ENCODE data around the gene CRIM1. TPM values are rescaled to one million over a fixed set of nuclear protein-coding genes. Genes with fewer than 3 reads are reported as not detected.
A peak's percentile ranks its signal among the peaks of the same experiment; 100 is the strongest.

CRIM1 gene
- total RNA-seq, 5 donors from 2014 or later (not counting 1 experiment from before 2014, with no cell fraction given), result 2.0 to 5.8 (median 4.2) TPM

- Mint-ChIP-seq H3K27ac (no peak overlapping the region), H3K36me3 (no peaks in the 10 kb centered on the region), H3K9me3 (no peaks in the 10 kb centered on the region), H3K4me1 (no peaks in the 10 kb centered on the region), H3K27me3 (no peaks in the 10 kb centered on the region), H3K4me3 (no peak overlapping the region)
- DNase-seq, result no peak
- Histone ChIP-seq H3K27ac (ENCODE audit: low read length) (no peak overlapping the region), H3K36me3 (ENCODE audit: control insufficient read depth in 2 of 2, extremely low read depth in 1 of 2, insufficient read depth in 1 of 2, low read length in 1 of 2) (no peaks in the 10 kb centered on the region), H3K4me1 (ENCODE audit: control insufficient read depth in 1 of 2, extremely low read depth in 1 of 2, insufficient read depth in 2 of 2, low read length in 2 of 2) (no peaks in the 10 kb centered on the region), H3K27me3 (replicated peaks in 1 of 2; ENCODE audit: control insufficient read depth in 2 of 2, extremely low read depth in 1 of 2, insufficient read depth in 2 of 2, low read length in 1 of 2) (no peaks in the 10 kb centered on the region), H3K4me3 (ENCODE audit: control insufficient read depth in 1 of 2, extremely low read depth in 1 of 2, low read length in 1 of 2) (no peak overlapping the region), H3K9me3 (no peaks in the 10 kb centered on the region)
- no peak for ATAC-seq (replicated peaks in 1 of 4)
- 100% methylated on average over 6 of the region's 9 CpGs for WGBS (ENCODE audit: insufficient coverage)
- ChIA-PET POLR2A (no interaction called here), CTCF (no interaction called here)
Observed at GRCh38 chr2:36396878-36397539, 41.4 kb downstream of the CRIM1 start.

GRCh38 chr2:36397728-36398413 lies 42.3 kb downstream of the CRIM1 start:
- Histone ChIP-seq H3K9me3 (no peaks in the 10 kb centered on the region), H3K4me3 (ENCODE audit: control insufficient read depth in 1 of 2, extremely low read depth in 1 of 2, low read length in 1 of 2) (no peak overlapping the region), H3K4me1 (ENCODE audit: control insufficient read depth in 1 of 2, extremely low read depth in 1 of 2, insufficient read depth in 2 of 2, low read length in 2 of 2) (no peaks in the 10 kb centered on the region), H3K27me3 (replicated peaks in 1 of 2; ENCODE audit: control insufficient read depth in 2 of 2, extremely low read depth in 1 of 2, insufficient read depth in 2 of 2, low read length in 1 of 2) (no peaks in the 10 kb centered on the region), H3K36me3 (ENCODE audit: control insufficient read depth in 2 of 2, extremely low read depth in 1 of 2, insufficient read depth in 1 of 2, low read length in 1 of 2) (no peaks in the 10 kb centered on the region), H3K27ac (ENCODE audit: low read length) (no peak overlapping the region)
- H3K9me3 Mint-ChIP-seq, result no peaks in the 10 kb centered on the region
- no peak overlapping the region for H3K27ac Mint-ChIP-seq
- no peaks in the 10 kb centered on the region for H3K27me3 Mint-ChIP-seq
- 100% methylated on average over 2 of the region's 7 CpGs for WGBS (ENCODE audit: insufficient coverage)
- no peak overlapping the region for H3K4me3 Mint-ChIP-seq
- no peaks in the 10 kb centered on the region for H3K36me3 Mint-ChIP-seq
- DNase-seq (no peak), ATAC-seq (replicated peaks in 1 of 4) (no peak)
- CTCF ChIA-PET, result no interaction called here
- no peaks in the 10 kb centered on the region for H3K4me1 Mint-ChIP-seq
- POLR2A ChIA-PET, result no interaction called here

GRCh38 chr2:36399050-36399449 lies 43.5 kb downstream of the CRIM1 start:
- Mint-ChIP-seq H3K4me1 (no peaks in the 10 kb centered on the region), H3K9me3 (no peaks in the 10 kb centered on the region), H3K27ac (no peak overlapping the region), H3K4me3 (no peak overlapping the region), H3K36me3 (no peaks in the 10 kb centered on the region), H3K27me3 (no peaks in the 10 kb centered on the region)
- ATAC-seq (replicated peaks in 1 of 4), result no peak
- POLR2A ChIA-PET, result no interaction called here
- Histone ChIP-seq H3K9me3 (no peaks in the 10 kb centered on the region), H3K4me1 (ENCODE audit: control insufficient read depth in 1 of 2, extremely low read depth in 1 of 2, insufficient read depth in 2 of 2, low read length in 2 of 2) (no peaks in the 10 kb centered on the region), H3K27ac (ENCODE audit: low read length) (no peak overlapping the region), H3K36me3 (ENCODE audit: control insufficient read depth in 2 of 2, extremely low read depth in 1 of 2, insufficient read depth in 1 of 2, low read length in 1 of 2) (no peaks in the 10 kb centered on the region), H3K27me3 (replicated peaks in 1 of 2; ENCODE audit: control insufficient read depth in 2 of 2, extremely low read depth in 1 of 2, insufficient read depth in 2 of 2, low read length in 1 of 2) (no peaks in the 10 kb centered on the region), H3K4me3 (ENCODE audit: control insufficient read depth in 1 of 2, extremely low read depth in 1 of 2, low read length in 1 of 2) (no peak overlapping the region)
- DNase-seq, result no peak
- CTCF ChIA-PET, result no interaction called here
- 71% methylated on average over 2 of the region's 2 CpGs for WGBS (ENCODE audit: insufficient coverage)

GRCh38 chr2:36403675-36404230 lies 48.2 kb downstream of the CRIM1 start:
- DNase-seq (peak in 1 of 35 experiments; percentile 4), ATAC-seq (replicated peaks in 1 of 4) (peak in 3 of 4 experiments; percentile 33 to 59 (median 48))
- CTCF ChIA-PET, result no interaction called here
- no peaks in the 10 kb centered on the region for H3K9me3 Mint-ChIP-seq
- H3K36me3 ChIP-seq (ENCODE audit: control insufficient read depth in 2 of 2, extremely low read depth in 1 of 2, insufficient read depth in 1 of 2, low read length in 1 of 2), result no peaks in the 10 kb centered on the region
- no peaks in the 10 kb centered on the region for H3K4me1 Mint-ChIP-seq
- no peak overlapping the region for H3K4me3 ChIP-seq (ENCODE audit: control insufficient read depth in 1 of 2, extremely low read depth in 1 of 2, low read length in 1 of 2)
- H3K9me3 ChIP-seq, result no peaks in the 10 kb centered on the region
- no peak overlapping the region for H3K27ac Mint-ChIP-seq
- H3K36me3 Mint-ChIP-seq, result no peaks in the 10 kb centered on the region
- no peaks in the 10 kb centered on the region for H3K27me3 Mint-ChIP-seq
- H3K27me3 ChIP-seq (replicated peaks in 1 of 2; ENCODE audit: control insufficient read depth in 2 of 2, extremely low read depth in 1 of 2, insufficient read depth in 2 of 2, low read length in 1 of 2), result peaks cover 0 to 5% of the 10 kb centered on the region in 2 experiments
- POLR2A ChIA-PET, result no interaction called here
- WGBS (ENCODE audit: insufficient coverage), result no CpG with 5 or more reads among the region's 1 CpG
- no peaks in the 10 kb centered on the region for H3K4me1 ChIP-seq (ENCODE audit: control insufficient read depth in 1 of 2, extremely low read depth in 1 of 2, insufficient read depth in 2 of 2, low read length in 2 of 2)
- no peak overlapping the region for H3K27ac ChIP-seq (ENCODE audit: low read length)
- no peak overlapping the region for H3K4me3 Mint-ChIP-seq

GRCh38 chr2:36404318-36404717 lies 48.7 kb downstream of the CRIM1 start:
- DNase-seq (no peak), ATAC-seq (replicated peaks in 1 of 4) (no peak)
- Histone ChIP-seq H3K4me1 (ENCODE audit: control insufficient read depth in 1 of 2, extremely low read depth in 1 of 2, insufficient read depth in 2 of 2, low read length in 2 of 2) (no peaks in the 10 kb centered on the region), H3K27me3 (replicated peaks in 1 of 2; ENCODE audit: control insufficient read depth in 2 of 2, extremely low read depth in 1 of 2, insufficient read depth in 2 of 2, low read length in 1 of 2) (peaks cover 0 to 5% of the 10 kb centered on the region in 2 experiments), H3K4me3 (ENCODE audit: control insufficient read depth in 1 of 2, extremely low read depth in 1 of 2, low read length in 1 of 2) (no peak overlapping the region), H3K27ac (ENCODE audit: low read length) (no peak overlapping the region), H3K36me3 (ENCODE audit: control insufficient read depth in 2 of 2, extremely low read depth in 1 of 2, insufficient read depth in 1 of 2, low read length in 1 of 2) (no peaks in the 10 kb centered on the region), H3K9me3 (no peaks in the 10 kb centered on the region)
- Mint-ChIP-seq H3K36me3 (no peaks in the 10 kb centered on the region), H3K27me3 (no peaks in the 10 kb centered on the region), H3K27ac (no peak overlapping the region), H3K9me3 (no peaks in the 10 kb centered on the region), H3K4me3 (no peak overlapping the region), H3K4me1 (no peaks in the 10 kb centered on the region)
- WGBS (ENCODE audit: insufficient coverage), result no CpG with 5 or more reads among the region's 3 CpGs
- POLR2A ChIA-PET, result no interaction called here
- CTCF ChIA-PET, result no interaction called here

- Histone ChIP-seq H3K27me3 (replicated peaks in 1 of 2; ENCODE audit: control insufficient read depth in 2 of 2, extremely low read depth in 1 of 2, insufficient read depth in 2 of 2, low read length in 1 of 2) (peaks cover 0 to 5% of the 10 kb centered on the region in 2 experiments), H3K4me3 (ENCODE audit: control insufficient read depth in 1 of 2, extremely low read depth in 1 of 2, low read length in 1 of 2) (no peak overlapping the region), H3K27ac (ENCODE audit: low read length) (no peak overlapping the region), H3K4me1 (ENCODE audit: control insufficient read depth in 1 of 2, extremely low read depth in 1 of 2, insufficient read depth in 2 of 2, low read length in 2 of 2) (no peaks in the 10 kb centered on the region), H3K9me3 (no peaks in the 10 kb centered on the region), H3K36me3 (ENCODE audit: control insufficient read depth in 2 of 2, extremely low read depth in 1 of 2, insufficient read depth in 1 of 2, low read length in 1 of 2) (no peaks in the 10 kb centered on the region)
- no peaks in the 10 kb centered on the region for H3K36me3 Mint-ChIP-seq
- CTCF ChIA-PET, result no interaction called here
- no peak for ATAC-seq (replicated peaks in 1 of 4)
- DNase-seq, result no peak
- H3K4me1 Mint-ChIP-seq, result no peaks in the 10 kb centered on the region
- H3K4me3 Mint-ChIP-seq, result no peak overlapping the region
- no peak overlapping the region for H3K27ac Mint-ChIP-seq
- no peaks in the 10 kb centered on the region for H3K9me3 Mint-ChIP-seq
- no CpG with 5 or more reads among the region's 5 CpGs for WGBS (ENCODE audit: insufficient coverage)
- POLR2A ChIA-PET, result no interaction called here
- no peaks in the 10 kb centered on the region for H3K27me3 Mint-ChIP-seq
Observed at GRCh38 chr2:36404754-36405153, 49.2 kb downstream of the CRIM1 start.

Measured in T-cell (primary cell).